DND-41 (cell line): ENCODE results near the gene IGF2.

ENCODE experiments used
- ATAC-seq: fragments of 200-7000 bp; cut with Tn5 transposase; 3 replicates; pipeline ENCODE4 v1.9.1; 2021; ENCODE audit warnings: low read depth; ENCODE audit not compliant: insufficient read depth
- DNase-seq: peaks from one replicate; pipeline ENCODE4 v3.0.0-alpha.2; 2020
- H2AFZ ChIP-seq: 2 replicates; pipeline ENCODE4 v1.6.0; 2012; ENCODE audit warnings: low read depth, low read length
- H3K27ac ChIP-seq: 2 replicates; pipeline ENCODE4 v1.5.1; 2012; ENCODE audit warnings: low read length, inconsistent platforms
- H3K27me3 ChIP-seq: fragments of 200-600 bp; sonication (generic); 2 replicates; pipeline ENCODE4 v1.6.0; 2012; ENCODE audit warnings: low read length, mild to moderate bottlenecking, inconsistent platforms; ENCODE audit not compliant: insufficient read depth, poor library complexity
- H3K36me3 ChIP-seq: 2 replicates; pipeline ENCODE4 v1.5.1; 2012; ENCODE audit warnings: low read length, inconsistent platforms; ENCODE audit not compliant: insufficient read depth
- H3K4me1 ChIP-seq: 2 replicates; pipeline ENCODE4 v1.5.1; 2012; ENCODE audit warnings: mild to moderate bottlenecking, low read length; ENCODE audit not compliant: insufficient read depth
- H3K4me2 ChIP-seq: 2 replicates; pipeline ENCODE4 v1.6.0; 2012; ENCODE audit warnings: mild to moderate bottlenecking, moderate library complexity, low read length, inconsistent platforms; ENCODE audit not compliant: insufficient read depth
- H3K4me3 ChIP-seq, 2 experiments: fragments of 200-600 bp in 1 of 2; shearing (Covaris generic) in 1 of 2; 2 replicates each; pipeline ENCODE4 v1.5.1; 2012 to 2016; ENCODE audit warnings: inconsistent platforms in 2 of 2, low read length in 2 of 2, mild to moderate bottlenecking in 2 of 2, low read depth in 1 of 2, moderate library complexity in 1 of 2
- H3K79me2 ChIP-seq: 2 replicates; pipeline ENCODE4 v1.6.0; 2012; ENCODE audit warnings: low read length, inconsistent platforms; ENCODE audit not compliant: insufficient read depth
- H3K9ac ChIP-seq: 2 replicates; pipeline ENCODE4 v1.6.0; 2012; ENCODE audit warnings: low read depth, mild to moderate bottlenecking, inconsistent platforms, low read length, moderate library complexity
- H3K9me3 ChIP-seq: 2 replicates; pipeline ENCODE4 v1.5.1; 2012; ENCODE audit warnings: low read length, moderate library complexity, mild to moderate bottlenecking, inconsistent platforms; ENCODE audit not compliant: insufficient read depth, severe bottlenecking
- H4K20me1 ChIP-seq: 2 replicates; pipeline ENCODE4 v1.6.0; 2012; ENCODE audit warnings: low read length; ENCODE audit not compliant: insufficient read depth
- CTCF ChIP-seq: IDR thresholded peaks from 2 replicates; pipeline ENCODE4 v1.5.1; 2012; ENCODE audit warnings: borderline replicate concordance, low read length, moderate library complexity, mild to moderate bottlenecking; ENCODE audit not compliant: poor library complexity, severe bottlenecking; ENCODE audit errors: extremely low read depth
- EZH2 ChIP-seq: IDR thresholded peaks from 3 replicates; pipeline ENCODE4 v1.6.1; 2012; ENCODE audit warnings: borderline replicate concordance, low read depth, mild to moderate bottlenecking, moderate library complexity, low read length, inconsistent platforms; ENCODE audit not compliant: severe bottlenecking

Gene IGF2

GRCh38 chr11:2169626-2170570 is 30.7 kb upstream of the IGF2 start:
- Histone ChIP-seq H3K79me2 (no peaks in the 10 kb centered on the region), H3K27me3 (no peaks in the 10 kb centered on the region)
- DNase-seq = no peak

DNA sequence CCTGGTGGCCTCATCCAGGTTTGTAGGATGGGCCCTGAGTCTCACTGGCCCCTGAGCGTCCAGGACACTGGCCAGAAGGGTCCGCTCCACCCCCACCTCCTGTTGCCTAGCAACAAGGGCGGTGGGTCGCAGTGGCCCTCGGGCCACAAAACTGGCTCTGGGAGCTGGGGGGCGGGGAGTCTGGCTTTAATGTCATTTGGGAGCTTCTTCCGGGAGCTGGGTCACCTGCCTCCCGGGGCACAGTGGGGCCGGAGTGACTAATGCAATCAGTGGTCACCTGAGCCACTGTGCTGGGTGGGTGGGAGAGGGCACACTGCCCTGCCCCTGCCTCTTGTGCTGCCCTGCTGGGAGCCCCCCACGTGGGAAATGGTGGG is 29.8 kb upstream of the IGF2 start:
- DNase-seq (no peak), ATAC-seq (no peak)
- Histone ChIP-seq H3K36me3 (no peaks in the 10 kb centered on the region), H3K27ac (no peak overlapping the region), H3K9me3 (no peaks in the 10 kb centered on the region), H3K79me2 (no peaks in the 10 kb centered on the region), H3K27me3 (no peaks in the 10 kb centered on the region), H3K9ac (no peak overlapping the region), H3K4me3 (no peak overlapping the region), H3K4me1 (no peaks in the 10 kb centered on the region), H3K4me2 (no peak overlapping the region), H4K20me1 (peaks cover 10% of the 10 kb centered on the region; the same call in 1 of the 2 replicates), H2AFZ (no peak overlapping the region)
- no peak for TF ChIP-seq EZH2
- TF ChIP-seq CTCF = no peak

More at GRCh38 chr11:2169626-2170570, 30.7 kb upstream of the IGF2 start:
- H3K27ac ChIP-seq = no peak overlapping the region
- no peak overlapping the region for H2AFZ ChIP-seq
- no peaks in the 10 kb centered on the region for H3K9me3 ChIP-seq
- peaks cover 6% of the 10 kb centered on the region; the same call in 1 of the 2 replicates for H4K20me1 ChIP-seq
- H3K4me1 ChIP-seq = no peaks in the 10 kb centered on the region
- no peak overlapping the region for H3K4me3 ChIP-seq
- H3K4me2 ChIP-seq = no peak overlapping the region
- ATAC-seq = no peak
- no peaks in the 10 kb centered on the region for H3K36me3 ChIP-seq
- TF ChIP-seq EZH2 = no peak
- TF ChIP-seq CTCF = no peak
- no peak overlapping the region for H3K9ac ChIP-seq

DNA sequence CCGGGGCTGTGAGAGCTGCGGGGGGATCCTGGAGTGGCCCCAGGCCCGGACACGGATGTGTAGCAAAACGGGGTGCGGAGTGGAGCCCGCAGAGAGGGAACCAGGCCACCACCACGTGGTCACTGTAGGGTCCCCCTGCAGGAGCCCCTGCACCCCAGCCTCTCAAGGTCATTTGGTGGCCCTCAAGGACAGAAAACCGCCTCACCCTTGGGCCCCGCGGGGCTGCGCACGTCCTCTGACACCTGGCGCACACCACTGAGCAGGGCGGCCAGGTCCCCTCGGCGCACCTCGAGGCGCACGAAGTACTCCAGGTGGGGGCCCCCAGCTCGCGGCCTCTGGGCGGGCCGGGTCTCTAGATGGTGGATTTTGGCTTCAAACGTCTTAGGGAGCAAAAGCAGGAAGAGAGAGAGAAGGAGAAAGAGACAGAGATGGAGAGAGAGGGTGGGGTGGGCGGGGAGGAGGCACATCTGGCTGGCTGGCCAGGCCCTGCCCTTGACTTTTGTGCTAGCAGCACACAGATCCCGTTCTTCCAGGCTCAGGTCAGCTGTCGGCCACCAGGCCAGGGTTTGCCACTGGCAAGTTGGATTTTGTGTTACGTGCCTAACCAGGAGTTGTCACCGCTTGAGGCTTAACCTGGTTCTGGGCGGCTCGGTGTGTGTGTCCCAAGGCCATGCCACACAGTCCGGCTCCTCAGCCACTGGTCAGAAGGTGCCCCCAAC is 29.3 kb upstream of the IGF2 start:
- no peak for ATAC-seq
- Histone ChIP-seq H4K20me1 (peaks cover 11% of the 10 kb centered on the region; the same call in 1 of the 2 replicates), H3K9me3 (no peaks in the 10 kb centered on the region), H3K9ac (no peak overlapping the region), H3K27ac (no peak overlapping the region), H3K4me1 (no peaks in the 10 kb centered on the region), H3K4me3 (no peak overlapping the region), H3K36me3 (no peaks in the 10 kb centered on the region), H3K27me3 (no peaks in the 10 kb centered on the region), H3K4me2 (no peak overlapping the region), H2AFZ (no peak overlapping the region), H3K79me2 (no peaks in the 10 kb centered on the region)
- no peak for DNase-seq
- no peak for TF ChIP-seq CTCF
- no peak for TF ChIP-seq EZH2
